ENCODE results near the gene OXTR.

The OXTR gene

DNA sequence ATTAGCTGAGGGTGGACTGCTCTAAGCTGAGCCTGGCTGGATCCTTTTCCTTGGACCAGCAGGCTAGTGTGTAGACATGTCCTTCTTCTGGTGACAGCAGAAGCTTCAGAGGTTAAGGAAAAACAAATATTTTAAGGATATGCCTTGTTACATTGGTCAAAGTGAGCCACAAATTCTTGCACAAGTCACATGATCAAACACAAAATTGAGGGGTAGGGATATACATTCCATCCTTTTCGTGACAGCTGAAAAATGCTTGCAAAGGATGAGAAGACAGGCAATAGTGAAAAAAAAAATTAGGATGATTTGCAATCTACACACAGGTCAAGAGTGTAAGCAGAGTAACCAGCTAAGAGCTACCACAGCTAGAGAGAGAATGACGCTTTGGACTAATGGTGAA lies 21.1 kb upstream of the OXTR start:
- TF ChIP-seq, protein P1, sequence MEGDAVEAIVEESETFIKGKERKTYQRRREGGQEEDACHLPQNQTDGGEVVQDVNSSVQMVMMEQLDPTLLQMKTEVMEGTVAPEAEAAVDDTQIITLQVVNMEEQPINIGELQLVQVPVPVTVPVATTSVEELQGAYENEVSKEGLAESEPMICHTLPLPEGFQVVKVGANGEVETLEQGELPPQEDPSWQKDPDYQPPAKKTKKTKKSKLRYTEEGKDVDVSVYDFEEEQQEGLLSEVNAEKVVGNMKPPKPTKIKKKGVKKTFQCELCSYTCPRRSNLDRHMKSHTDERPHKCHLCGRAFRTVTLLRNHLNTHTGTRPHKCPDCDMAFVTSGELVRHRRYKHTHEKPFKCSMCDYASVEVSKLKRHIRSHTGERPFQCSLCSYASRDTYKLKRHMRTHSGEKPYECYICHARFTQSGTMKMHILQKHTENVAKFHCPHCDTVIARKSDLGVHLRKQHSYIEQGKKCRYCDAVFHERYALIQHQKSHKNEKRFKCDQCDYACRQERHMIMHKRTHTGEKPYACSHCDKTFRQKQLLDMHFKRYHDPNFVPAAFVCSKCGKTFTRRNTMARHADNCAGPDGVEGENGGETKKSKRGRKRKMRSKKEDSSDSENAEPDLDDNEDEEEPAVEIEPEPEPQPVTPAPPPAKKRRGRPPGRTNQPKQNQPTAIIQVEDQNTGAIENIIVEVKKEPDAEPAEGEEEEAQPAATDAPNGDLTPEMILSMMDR (IDR thresholded peaks at IDR 0.05; ENCODE audit: poor library complexity, severe bottlenecking) = no peak
- DNase-seq (ENCODE audit: low spot score) (no peak), ATAC-seq (ENCODE audit: low read depth) (no peak)
- Histone ChIP-seq H3K9me3 (ENCODE audit: severe bottlenecking) (peaks cover 9% of the 10 kb centered on the region), H3K27ac (ENCODE audit: poor library complexity, severe bottlenecking) (no peak overlapping the region), H3K27me3 (ENCODE audit: insufficient read depth, poor library complexity, severe bottlenecking) (no peaks in the 10 kb centered on the region), H3K4me1 (ENCODE audit: insufficient read depth, poor library complexity, severe bottlenecking) (no peaks in the 10 kb centered on the region), H3K4me3 (ENCODE audit: severe bottlenecking) (no peak overlapping the region), H3K36me3 (ENCODE audit: low read depth) (no peaks in the 10 kb centered on the region)

DNA sequence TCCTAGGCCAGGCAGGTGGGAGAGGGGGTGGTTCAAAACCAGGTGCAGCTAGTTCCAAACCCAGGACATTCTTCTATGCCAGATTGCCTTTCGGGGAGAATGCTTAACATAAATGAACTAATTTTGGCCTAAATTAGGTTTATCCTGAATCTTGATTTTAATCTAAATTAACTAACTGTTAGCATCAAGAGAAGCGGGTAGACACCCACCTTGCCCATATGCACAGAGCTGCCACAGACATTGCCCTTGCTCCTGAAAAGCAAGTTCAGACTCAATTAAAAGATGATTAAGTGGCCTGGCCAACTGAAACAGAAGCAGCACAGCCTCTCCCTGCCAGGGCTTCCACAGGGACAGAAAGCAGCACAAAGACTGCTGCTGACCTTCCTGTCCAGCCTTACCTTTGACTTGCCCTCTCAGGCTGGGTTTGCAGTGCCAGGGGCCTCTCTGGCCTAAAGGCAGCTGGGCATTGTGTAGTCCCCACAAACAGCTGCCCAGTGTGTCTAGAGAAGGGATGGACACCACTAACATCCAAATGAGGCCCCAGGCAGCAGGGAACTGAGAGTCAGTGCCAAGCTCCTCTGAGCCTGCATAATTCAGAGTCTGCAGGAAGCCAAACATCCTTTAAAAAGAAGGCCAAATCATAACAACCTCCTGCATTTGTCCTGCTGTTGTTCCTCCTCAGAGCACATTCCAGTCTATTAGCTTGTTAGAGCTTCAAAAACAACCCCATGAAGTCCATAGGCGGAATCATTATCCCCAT lies 15.4 kb upstream of the OXTR start:
- Histone ChIP-seq H3K36me3 (ENCODE audit: low read depth) (no peaks in the 10 kb centered on the region), H3K9me3 (ENCODE audit: severe bottlenecking) (peaks cover 9% of the 10 kb centered on the region), H3K4me3 (ENCODE audit: severe bottlenecking) (no peak overlapping the region), H3K4me1 (ENCODE audit: insufficient read depth, poor library complexity, severe bottlenecking) (no peaks in the 10 kb centered on the region), H3K27ac (ENCODE audit: poor library complexity, severe bottlenecking) (no peak overlapping the region), H3K27me3 (ENCODE audit: insufficient read depth, poor library complexity, severe bottlenecking) (no peaks in the 10 kb centered on the region)
- DNase-seq (ENCODE audit: low spot score) (no peak), ATAC-seq (ENCODE audit: low read depth) (no peak)
- TF ChIP-seq, protein P1 (IDR thresholded peaks at IDR 0.05; ENCODE audit: poor library complexity, severe bottlenecking) = no peak

DNA sequence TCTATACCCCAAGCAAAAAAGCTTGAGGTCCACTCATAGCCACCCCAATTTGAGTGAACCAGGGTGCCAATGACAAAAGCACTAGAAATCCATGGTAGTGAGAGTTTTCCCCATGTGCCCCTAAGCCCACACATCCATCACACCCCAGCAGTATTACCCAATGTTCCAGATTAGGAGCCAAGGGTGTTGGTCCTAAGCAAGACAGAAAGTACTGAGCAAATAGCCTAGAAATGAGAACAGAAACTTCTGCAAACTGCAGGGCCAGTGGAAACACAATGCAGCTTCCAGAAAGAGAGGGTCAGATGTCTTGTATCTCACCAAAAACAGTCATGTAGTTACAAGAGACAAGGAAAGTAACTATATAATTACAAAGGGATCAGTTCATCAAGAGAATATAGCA lies 10.9 kb upstream of the OXTR start:
- no peaks in the 10 kb centered on the region for H3K27me3 ChIP-seq (ENCODE audit: insufficient read depth, poor library complexity, severe bottlenecking)
- H3K4me1 ChIP-seq (ENCODE audit: insufficient read depth, poor library complexity, severe bottlenecking) = no peaks in the 10 kb centered on the region
- DNase-seq (ENCODE audit: low spot score) = no peak
- no peaks in the 10 kb centered on the region for H3K9me3 ChIP-seq (ENCODE audit: severe bottlenecking)
- H3K27ac ChIP-seq (ENCODE audit: poor library complexity, severe bottlenecking) = no peak overlapping the region
- H3K4me3 ChIP-seq (ENCODE audit: severe bottlenecking) = no peak overlapping the region
- TF ChIP-seq, protein P1 (IDR thresholded peaks at IDR 0.05; ENCODE audit: poor library complexity, severe bottlenecking) = no peak
- no peaks in the 10 kb centered on the region for H3K36me3 ChIP-seq (ENCODE audit: low read depth)
- ATAC-seq (ENCODE audit: low read depth) = no peak

DNA sequence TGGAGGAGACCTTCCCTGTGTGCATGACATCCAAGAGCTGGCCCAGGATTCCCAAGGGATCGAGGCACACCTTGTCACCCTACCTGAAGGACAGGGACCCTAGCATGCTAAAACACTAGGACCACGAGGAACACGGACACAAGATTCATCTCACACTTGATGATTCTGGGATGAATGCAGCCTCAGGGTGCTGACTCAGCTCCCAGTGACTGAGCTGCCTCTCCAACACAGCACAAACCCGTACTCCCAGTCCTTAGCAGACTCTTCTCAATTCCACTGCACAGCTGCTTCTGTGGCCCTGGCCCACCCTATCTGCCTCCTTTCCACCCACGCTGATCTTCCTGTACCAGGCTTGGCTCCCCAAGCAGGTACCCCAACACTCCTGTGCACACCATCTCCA lies 9.1 kb upstream of the OXTR start:
- Histone ChIP-seq H3K27me3 (ENCODE audit: insufficient read depth, poor library complexity, severe bottlenecking) (no peaks in the 10 kb centered on the region), H3K36me3 (ENCODE audit: low read depth) (no peaks in the 10 kb centered on the region), H3K9me3 (ENCODE audit: severe bottlenecking) (no peaks in the 10 kb centered on the region), H3K4me1 (ENCODE audit: insufficient read depth, poor library complexity, severe bottlenecking) (no peaks in the 10 kb centered on the region), H3K4me3 (ENCODE audit: severe bottlenecking) (no peak overlapping the region), H3K27ac (ENCODE audit: poor library complexity, severe bottlenecking) (no peak overlapping the region)
- DNase-seq (ENCODE audit: low spot score) (no peak), ATAC-seq (ENCODE audit: low read depth) (peak; percentile 52; the same call in 2 of the 3 replicates)
- TF ChIP-seq, protein P1 (IDR thresholded peaks at IDR 0.05; ENCODE audit: poor library complexity, severe bottlenecking) = no peak

DNA sequence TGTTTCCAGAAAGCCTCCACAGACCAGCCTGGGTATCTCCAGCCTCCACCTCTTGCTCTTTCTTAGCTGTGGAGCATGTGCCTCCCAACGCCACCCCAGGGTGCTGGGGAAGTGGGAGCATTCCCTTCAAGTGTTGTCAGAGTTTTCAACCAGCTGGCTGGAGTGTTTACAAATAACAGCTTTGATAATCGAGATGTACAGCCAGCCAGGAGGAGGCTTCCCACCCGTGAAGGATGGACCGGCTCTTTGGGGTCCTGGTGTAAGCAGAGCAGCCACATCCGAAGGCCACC lies 8.5 kb upstream of the OXTR start:
- H3K27me3 ChIP-seq (ENCODE audit: insufficient read depth, poor library complexity, severe bottlenecking) = no peaks in the 10 kb centered on the region
- H3K27ac ChIP-seq (ENCODE audit: poor library complexity, severe bottlenecking) = no peak overlapping the region
- no peak for DNase-seq (ENCODE audit: low spot score)
- H3K4me1 ChIP-seq (ENCODE audit: insufficient read depth, poor library complexity, severe bottlenecking) = no peaks in the 10 kb centered on the region
- no peaks in the 10 kb centered on the region for H3K36me3 ChIP-seq (ENCODE audit: low read depth)
- no peak overlapping the region for H3K4me3 ChIP-seq (ENCODE audit: severe bottlenecking)
- ATAC-seq (ENCODE audit: low read depth) = no peak
- H3K9me3 ChIP-seq (ENCODE audit: severe bottlenecking) = no peaks in the 10 kb centered on the region
- TF ChIP-seq, protein P1 (IDR thresholded peaks at IDR 0.05; ENCODE audit: poor library complexity, severe bottlenecking) = no peak

All from RWPE2 (cell line).